B cell (primary cell): Measurements from ENCODE around the gene TBC1D22A. TPM values are rescaled to one million over a fixed set of nuclear protein-coding genes. Genes with fewer than 3 reads are reported as not detected.

Experiments
- ATAC-seq: fragments of 200-7000 bp; cut with Tn5 transposase; one replicate; pipeline ENCODE4 v1.10.0; 2021; ENCODE audit warnings: low read depth, mild to moderate bottlenecking, moderate number of reproducible peaks, moderate library complexity
- CTCF ChIA-PET: fragments of 350-600 bp; sonication (Branson Sonifier 250); formaldehyde crosslinking; loops from one replicate; lab custom pipeline; 2021; ENCODE audit warnings: antibody characterized with exemption, inconsistent platforms; lab: Charles Lee
- POLR2A ChIA-PET: fragments of 350-600 bp; sonication (Branson Sonifier 250); formaldehyde crosslinking; loops from one replicate; lab custom pipeline; 2021; ENCODE audit warnings: antibody characterized with exemption; lab: Charles Lee
- DNase-seq: peaks from one replicate; pipeline ENCODE4 v3.0.0; 2013
- H2AFZ ChIP-seq: 2 replicates; pipeline ENCODE4 v1.6.1; 2012; ENCODE audit warnings: mild to moderate bottlenecking, low read depth, low read length; ENCODE audit not compliant: insufficient read depth, poor library complexity, severe bottlenecking
- H3K27ac ChIP-seq, 2 donors: 1 replicate in 1 of 2; 2 replicates in 1 of 2; pipeline ENCODE4 v1.5.1; 2012 to 2013; ENCODE audit warnings: low read length in 2 of 2, mild to moderate bottlenecking in 2 of 2, moderate library complexity in 1 of 2
- H3K27me3 ChIP-seq, 4 experiments: fragments of 200-600 bp in 1 of 4; sonication (generic) in 1 of 4; replicated peaks in 1 of 4; 1 replicate in 2 of 4; 2 replicates in 2 of 4; pipeline versions ENCODE4 v1.6.1 to v1.7.0; 2013 to 2016; ENCODE audit warnings: low read length in 3 of 4, mild to moderate bottlenecking in 2 of 4, mixed read lengths in 1 of 4, moderate library complexity in 1 of 4; ENCODE audit not compliant: insufficient read depth in 4 of 4, control insufficient read depth in 3 of 4; ENCODE audit errors: control extremely low read depth in 1 of 4
- H3K36me3 ChIP-seq, 2 experiments: replicated peaks in 1 of 2; 1 replicate in 1 of 2; 2 replicates in 1 of 2; pipeline versions ENCODE4 v1.6.1 to v1.7.1; 2013; ENCODE audit warnings: low read length in 1 of 2; ENCODE audit not compliant: insufficient read depth in 2 of 2, control insufficient read depth in 1 of 2; ENCODE audit errors: control extremely low read depth in 1 of 2, extremely low read depth in 1 of 2
- H3K4me1 ChIP-seq, 2 donors: fragments of 200-600 bp in 1 of 2; sonication (generic) in 1 of 2; 1 replicate in 1 of 2; 2 replicates in 1 of 2; pipeline versions ENCODE4 v1.5.1 to v1.6.1; 2013 to 2017; ENCODE audit warnings: low read length in 2 of 2; ENCODE audit not compliant: control insufficient read depth in 2 of 2, insufficient read depth in 2 of 2
- H3K4me2 ChIP-seq: replicated peaks from 2 replicates; pipeline ENCODE3; 2012; ENCODE audit warnings: mild to moderate bottlenecking, low read depth, low read length; ENCODE audit not compliant: poor library complexity, severe bottlenecking
- H3K4me3 ChIP-seq, 5 experiments: fragments of 200-600 bp in 1 of 5; sonication (generic) in 1 of 5; 1 replicate in 3 of 5; 2 replicates in 2 of 5; pipeline versions ENCODE4 v1.5.1 to v1.7.0; 2011 to 2016; ENCODE audit warnings: low read length in 4 of 5, mild to moderate bottlenecking in 4 of 5, low read depth in 2 of 5, control low read depth in 1 of 5, moderate library complexity in 1 of 5; ENCODE audit not compliant: insufficient read depth in 1 of 5; ENCODE audit errors: control extremely low read depth in 1 of 5, extremely low read depth in 1 of 5
- H3K79me2 ChIP-seq: fragments of 200-600 bp; sonication (generic); one replicate; pipeline ENCODE4 v1.6.0; 2016; ENCODE audit warnings: low read length; ENCODE audit not compliant: control insufficient read depth, insufficient read depth
- H3K9ac ChIP-seq: fragments of 200-600 bp; sonication (generic); 2 replicates; pipeline ENCODE4 v1.6.1; 2017; ENCODE audit warnings: mild to moderate bottlenecking, low read length, moderate library complexity
- H3K9me3 ChIP-seq, 3 donors: one replicate each; pipeline versions ENCODE4 v1.6.1 to v1.7.1; 2013; ENCODE audit warnings: low read length in 2 of 3; ENCODE audit not compliant: control insufficient read depth in 2 of 3, insufficient read depth in 1 of 3; ENCODE audit errors: control extremely low read depth in 1 of 3
- H4K20me1 ChIP-seq: 2 replicates; pipeline ENCODE4 v1.6.0; 2012; ENCODE audit warnings: mild to moderate bottlenecking, low read length; ENCODE audit not compliant: insufficient read depth, control insufficient read depth, poor library complexity, severe bottlenecking
- H3K27ac Mint-ChIP-seq: one replicate; pipeline ENCODE4 v1.8.0; 2021; ENCODE audit warnings: mixed read lengths
- H3K27me3 Mint-ChIP-seq: one replicate; pipeline ENCODE4 v1.8.0; 2021; ENCODE audit warnings: mixed read lengths
- H3K4me1 Mint-ChIP-seq: one replicate; pipeline ENCODE4 v1.8.0; 2021; ENCODE audit warnings: mixed read lengths
- H3K4me3 Mint-ChIP-seq: one replicate; pipeline ENCODE4 v1.8.0; 2021; ENCODE audit warnings: mixed read lengths
- H3K9me3 Mint-ChIP-seq: one replicate; pipeline ENCODE4 v1.8.0; 2022; ENCODE audit warnings: mixed read lengths; ENCODE audit not compliant: insufficient read depth
- EZH2 ChIP-seq: IDR thresholded peaks from 2 replicates; pipeline ENCODE4 v1.6.1; 2012; ENCODE audit warnings: borderline replicate concordance, low read depth, mild to moderate bottlenecking, moderate library complexity, low read length; ENCODE audit not compliant: insufficient read depth, poor library complexity, severe bottlenecking
- WGBS: methylation state at CpG from one replicate; pipeline ENCODE4 v1.1.5; 2013; ENCODE audit warnings: missing lambda C conversion rate; ENCODE audit not compliant: insufficient coverage; 5-methylcytosine and 5-hydroxymethylcytosine counted together
- intact Hi-C: fragments of 100-400 bp; cut with micrococcal nuclease; formaldehyde crosslinking; loops from one replicate; pipeline ENCODE4 v1.10.0; 2022
- polyA plus RNA-seq: library from polyadenylated mRNA; depleted of rRNA; stranded (reverse); fragments of >200 nt; gene quantifications from 2 replicates; pipeline ENCODE4 v1.2.3, GENCODE V29; 2012
- total RNA-seq, 2 donors: library from RNA; stranded (reverse); fragments of 120-200 nt in 1 of 2; gene quantifications; 1 replicate in 1 of 2; 2 replicates in 1 of 2; pipeline versions ENCODE4 v1.2.3 to v1.2.4, GENCODE V29; 2013 to 2022
- TF ChIP-seq, protein P1 (sequence below): fragments of 200-600 bp; IDR thresholded peaks from one replicate; pipeline ENCODE4 v1.8.0; 2022; ENCODE audit warnings: antibody characterized with exemption, mild to moderate bottlenecking

The TBC1D22A gene
- total and polyA plus RNA-seq, 2 donors (not counting 1 experiment from before 2014, with no cell fraction given): 73.8 to 128 TPM

DNA sequence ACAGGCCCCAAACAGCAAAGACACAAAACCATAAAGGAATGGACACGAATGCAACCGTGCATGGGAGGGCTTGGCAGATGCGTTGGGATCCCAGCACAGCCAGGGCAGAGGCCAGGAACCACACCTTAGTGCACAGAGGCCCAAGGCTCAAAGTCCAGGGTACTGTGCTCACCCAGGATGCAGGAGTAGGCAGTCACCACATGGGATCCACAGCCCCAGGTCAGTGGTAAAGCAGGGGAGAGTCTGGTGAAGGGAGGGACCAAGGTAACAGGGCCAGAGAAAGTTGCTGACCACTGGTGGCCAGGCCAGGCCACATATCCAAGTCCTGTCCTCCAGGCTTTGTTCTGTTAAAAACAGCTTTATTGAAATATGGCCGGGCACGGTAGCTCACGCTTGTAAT lies 17.9 kb upstream of the TBC1D22A start:
- peak overlapping the region; percentile 12 for H3K27ac Mint-ChIP-seq
- peaks cover 5% of the 10 kb centered on the region for H3K27me3 Mint-ChIP-seq
- Histone ChIP-seq H2AFZ (no peak overlapping the region), H3K79me2 (peaks cover 4% of the 10 kb centered on the region), H3K36me3 (no peaks in the 10 kb centered on the region), H3K4me2 (no peak overlapping the region), H3K27me3 (peaks cover 0 to under 1% (median 0%) of the 10 kb centered on the region in 4 experiments), H3K4me3 (no peak overlapping the region), H3K4me1 (peaks cover 10 to 12% of the 10 kb centered on the region in 2 donors), H3K27ac (no peak overlapping the region), H3K9me3 (peaks cover 0 to 13% (median 0%) of the 10 kb centered on the region in 3 donors), H3K9ac (no peak overlapping the region), H4K20me1 (peaks cover under 1% of the 10 kb centered on the region)
- no peaks in the 10 kb centered on the region for H3K9me3 Mint-ChIP-seq
- no peak for TF ChIP-seq EZH2
- intact Hi-C loops: no loop called here
- H3K4me1 Mint-ChIP-seq: peaks cover 6% of the 10 kb centered on the region
- CTCF ChIA-PET: no interaction called here
- POLR2A ChIA-PET: no interaction called here
- WGBS: 86% methylated on average over 3 of the region's 6 CpGs
- DNase-seq (no peak), ATAC-seq (no peak)
- H3K4me3 Mint-ChIP-seq: no peak overlapping the region

DNA sequence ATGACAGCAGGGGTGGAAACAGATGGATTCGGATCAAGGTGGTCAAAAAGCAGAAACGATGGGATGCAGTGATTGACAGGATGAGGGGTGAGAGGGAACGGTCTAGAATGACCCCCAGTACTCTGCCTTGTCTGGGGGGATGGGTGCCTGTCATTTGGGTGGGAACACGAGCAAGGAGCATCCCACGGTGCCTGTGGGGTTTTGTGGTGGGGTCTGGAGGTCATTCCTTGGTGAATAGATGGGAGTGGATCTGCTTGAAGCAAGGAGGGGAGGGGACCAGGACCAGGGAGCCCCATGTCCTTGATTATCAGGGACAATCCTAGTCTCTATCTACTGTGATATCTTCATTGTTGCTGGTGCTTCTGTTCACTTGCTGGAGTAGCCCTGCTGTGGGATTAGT lies 16.3 kb upstream of the TBC1D22A start:
- no peak overlapping the region for H3K4me3 Mint-ChIP-seq
- Histone ChIP-seq H3K27me3 (no peaks in the 10 kb centered on the region), H3K36me3 (no peaks in the 10 kb centered on the region), H3K9me3 (peaks cover 0 to 13% (median 0%) of the 10 kb centered on the region in 3 donors), H3K4me3 (no peak overlapping the region), H2AFZ (no peak overlapping the region), H3K9ac (no peak overlapping the region), H4K20me1 (no peaks in the 10 kb centered on the region), H3K4me2 (no peak overlapping the region), H3K27ac (no peak overlapping the region), H3K4me1 (peaks cover 13 to 27% of the 10 kb centered on the region in 2 donors), H3K79me2 (no peaks in the 10 kb centered on the region)
- intact Hi-C loops: no loop called here
- no peak for DNase-seq
- CTCF ChIA-PET: no interaction called here
- TF ChIP-seq EZH2: no peak
- TF ChIP-seq, protein P1, sequence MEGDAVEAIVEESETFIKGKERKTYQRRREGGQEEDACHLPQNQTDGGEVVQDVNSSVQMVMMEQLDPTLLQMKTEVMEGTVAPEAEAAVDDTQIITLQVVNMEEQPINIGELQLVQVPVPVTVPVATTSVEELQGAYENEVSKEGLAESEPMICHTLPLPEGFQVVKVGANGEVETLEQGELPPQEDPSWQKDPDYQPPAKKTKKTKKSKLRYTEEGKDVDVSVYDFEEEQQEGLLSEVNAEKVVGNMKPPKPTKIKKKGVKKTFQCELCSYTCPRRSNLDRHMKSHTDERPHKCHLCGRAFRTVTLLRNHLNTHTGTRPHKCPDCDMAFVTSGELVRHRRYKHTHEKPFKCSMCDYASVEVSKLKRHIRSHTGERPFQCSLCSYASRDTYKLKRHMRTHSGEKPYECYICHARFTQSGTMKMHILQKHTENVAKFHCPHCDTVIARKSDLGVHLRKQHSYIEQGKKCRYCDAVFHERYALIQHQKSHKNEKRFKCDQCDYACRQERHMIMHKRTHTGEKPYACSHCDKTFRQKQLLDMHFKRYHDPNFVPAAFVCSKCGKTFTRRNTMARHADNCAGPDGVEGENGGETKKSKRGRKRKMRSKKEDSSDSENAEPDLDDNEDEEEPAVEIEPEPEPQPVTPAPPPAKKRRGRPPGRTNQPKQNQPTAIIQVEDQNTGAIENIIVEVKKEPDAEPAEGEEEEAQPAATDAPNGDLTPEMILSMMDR: no peak
- peaks cover 8% of the 10 kb centered on the region for H3K27me3 Mint-ChIP-seq
- H3K27ac Mint-ChIP-seq: peak overlapping the region; percentile 34
- POLR2A ChIA-PET: no interaction called here
- ATAC-seq: no peak
- H3K4me1 Mint-ChIP-seq: peaks cover 15% of the 10 kb centered on the region
- H3K9me3 Mint-ChIP-seq: no peaks in the 10 kb centered on the region
- WGBS: 88% methylated on average over 5 of the region's 5 CpGs
